ENCODE results near the gene MIPEP.
"Not testable (repeated sequence)": the region's sequence is repeated elsewhere in the genome, so short reads cannot be mapped to it uniquely, and the experiment has no call there.

GRCh38 chr13:23880493-23881401 lies 8.5 kb downstream of the MIPEP start:
- TF ChIP-seq CTCF (tag by site-specific recombination; IDR thresholded peaks at IDR 0.05); ZNF843 (tag by site-specific recombination; IDR thresholded peaks at IDR 0.05); ZBTB8A (tag by site-specific recombination; IDR thresholded peaks at IDR 0.05); REST (tag by site-specific recombination; IDR thresholded peaks at IDR 0.05); YY1 (tag by site-specific recombination; IDR thresholded peaks at IDR 0.05); ZNF785 (tag by site-specific recombination; IDR thresholded peaks at IDR 0.05); ZNF837 (tag by site-specific recombination; IDR thresholded peaks at IDR 0.05); GLI2 (tag by site-specific recombination; IDR thresholded peaks at IDR 0.05; ENCODE audit: borderline replicate concordance, low read depth); KLF9 (tag by site-specific recombination; IDR thresholded peaks at IDR 0.05; ENCODE audit: low read depth); OVOL3 (tag by site-specific recombination; IDR thresholded peaks at IDR 0.05): not testable (repeated sequence)

All from HEK293 (cell line).